ENCODE measurements around the gene BPNT1.
"Not testable (repeated sequence)": the region's sequence is repeated elsewhere in the genome, so short reads cannot be mapped to it uniquely, and the experiment has no call there.

The BPNT1 gene

DNA sequence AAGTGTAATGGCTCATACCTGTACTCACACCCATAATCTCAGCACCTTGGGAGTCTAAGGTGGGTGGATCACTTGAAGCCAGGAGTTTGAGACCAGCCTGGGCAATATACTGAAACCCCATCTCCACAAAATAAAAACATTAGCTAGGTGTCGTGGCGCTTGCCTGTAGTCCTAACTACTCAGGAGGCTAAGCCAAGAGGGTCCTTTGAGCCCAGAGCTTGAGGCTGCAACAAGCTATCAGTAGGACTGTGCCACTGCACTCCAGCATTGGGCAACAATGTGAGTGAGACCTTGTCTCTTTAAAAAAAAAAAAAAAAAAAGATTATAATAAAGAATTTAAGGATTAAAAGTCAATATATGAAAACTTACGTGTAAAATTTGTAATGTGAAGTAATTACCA, 11.7 kb downstream of the BPNT1 start:
- no peak for DNase-seq (ENCODE audit: low read depth, low spot score)

DNA sequence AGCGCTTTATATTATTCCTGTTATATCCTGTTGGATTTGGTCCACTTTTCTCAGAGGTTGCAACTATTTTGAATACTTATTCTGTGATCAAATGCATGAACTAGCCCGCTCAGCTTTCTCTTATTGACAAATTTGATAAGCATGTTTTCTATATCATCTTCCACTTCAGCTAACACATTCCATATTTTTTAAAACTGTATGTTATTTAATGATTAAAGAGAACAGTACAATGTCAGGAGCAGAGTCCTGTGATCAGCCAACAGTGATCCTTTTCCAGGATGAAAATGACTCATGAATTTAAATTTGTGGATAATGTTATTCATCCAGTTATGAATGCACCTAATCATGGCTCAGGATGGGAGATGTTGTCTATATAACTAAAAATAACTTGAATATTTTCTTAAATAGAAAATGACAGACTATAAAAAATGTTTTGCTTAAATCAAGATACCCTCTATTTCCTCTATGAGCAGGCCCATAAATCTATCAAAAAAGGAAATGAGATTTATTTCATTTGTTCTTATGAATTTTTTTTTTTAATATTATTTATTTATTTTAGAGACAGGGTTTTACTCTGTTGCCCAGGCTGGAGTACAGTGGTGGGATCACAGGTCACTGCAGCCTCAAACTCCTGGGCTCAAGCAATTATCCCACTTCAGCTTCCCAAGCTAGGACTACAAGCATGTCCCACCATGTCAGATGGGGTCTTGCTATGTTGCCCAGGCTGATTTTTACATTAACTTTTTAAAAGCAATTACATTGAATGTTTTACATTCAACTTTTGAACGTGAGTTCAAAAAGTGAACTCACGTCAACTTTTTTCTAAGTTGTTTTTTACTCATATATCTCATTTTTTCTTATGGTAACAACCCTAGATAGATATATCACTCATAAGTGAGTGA, 12.5 kb downstream of the BPNT1 start:
- no peak for DNase-seq (ENCODE audit: low read depth, low spot score)

DNA sequence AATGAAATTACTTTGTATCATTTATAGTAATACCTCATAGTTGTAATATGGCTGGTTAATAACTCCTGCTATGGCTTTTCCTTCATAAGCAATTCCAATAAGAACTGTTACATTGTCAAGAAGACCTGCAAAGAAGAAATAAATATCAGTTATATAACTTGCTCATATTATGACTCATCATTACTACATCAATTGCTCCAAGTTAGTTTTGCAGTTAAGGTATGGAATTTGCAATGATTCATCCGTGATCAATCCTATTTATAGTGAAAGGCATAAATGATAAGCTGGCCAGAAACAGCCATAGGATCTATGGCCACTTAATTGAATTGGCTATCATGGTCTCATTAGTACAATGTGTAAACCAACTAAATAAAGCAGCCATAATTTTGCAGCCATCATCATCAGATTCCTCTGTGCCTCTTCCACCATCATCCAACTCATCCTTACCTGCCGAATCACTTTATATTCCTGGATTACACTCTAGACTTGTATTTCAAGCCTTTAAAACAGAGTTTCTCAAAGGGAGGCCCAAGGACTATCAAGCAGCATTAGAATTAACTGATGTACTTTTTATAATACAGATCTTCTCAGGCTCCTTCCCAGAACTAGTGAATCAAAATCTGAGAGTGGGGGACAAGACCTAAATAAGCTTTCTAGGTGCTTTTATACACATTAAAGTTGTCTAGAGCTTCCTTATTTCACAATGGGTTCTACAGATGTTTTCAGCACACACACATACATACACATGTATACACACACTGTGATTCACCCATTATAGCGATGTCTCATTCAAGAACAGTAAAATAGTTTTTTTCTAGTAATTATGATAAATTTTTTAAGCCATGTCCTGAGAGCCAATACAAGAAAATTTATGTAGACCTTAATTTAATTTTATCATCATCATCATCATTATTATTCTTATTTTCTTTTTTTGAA, 22.1 kb downstream of the BPNT1 start:
- no peak for DNase-seq (ENCODE audit: low read depth, low spot score)

DNA sequence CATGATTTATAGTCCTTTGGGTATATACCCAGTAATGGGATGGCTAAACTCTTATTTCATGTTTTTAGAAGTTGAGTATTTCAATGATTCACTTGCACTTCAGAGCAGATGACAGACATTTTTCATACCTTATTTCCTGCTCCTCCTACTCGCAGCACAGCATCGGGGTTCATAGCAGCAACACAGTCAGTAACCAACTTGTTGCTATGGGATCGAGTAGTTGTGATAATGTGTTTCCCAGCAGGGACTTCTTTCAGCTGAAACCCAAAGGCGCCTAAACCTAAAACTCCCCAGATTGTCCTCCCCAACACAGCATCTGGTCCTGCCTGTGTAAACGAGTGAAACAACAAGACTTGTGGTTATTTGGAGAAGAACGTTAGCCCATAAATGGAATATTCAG, 27.0 kb downstream of the BPNT1 start:
- no peak for DNase-seq (ENCODE audit: low read depth, low spot score)

DNA sequence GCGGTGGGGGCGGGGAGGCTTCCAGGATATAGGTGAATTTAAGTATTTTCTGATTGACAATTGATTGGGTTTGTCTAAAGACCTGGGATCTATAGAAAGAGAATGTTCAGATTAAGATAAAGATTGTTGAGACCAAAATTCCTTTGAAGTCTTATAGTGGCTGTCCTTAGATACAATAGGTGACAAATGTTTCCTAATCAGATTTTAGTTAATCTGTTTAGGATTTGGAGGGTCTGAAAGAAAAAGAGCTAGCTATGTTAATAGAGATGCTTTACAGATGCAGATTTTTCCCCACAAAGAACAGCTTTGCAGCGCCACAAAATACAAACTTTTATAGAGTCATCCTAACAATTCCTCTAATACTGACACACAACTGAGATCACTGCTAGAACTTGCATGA, 28.7 kb downstream of the BPNT1 start:
- DNase-seq (ENCODE audit: low read depth, low spot score), result no peak

DNA sequence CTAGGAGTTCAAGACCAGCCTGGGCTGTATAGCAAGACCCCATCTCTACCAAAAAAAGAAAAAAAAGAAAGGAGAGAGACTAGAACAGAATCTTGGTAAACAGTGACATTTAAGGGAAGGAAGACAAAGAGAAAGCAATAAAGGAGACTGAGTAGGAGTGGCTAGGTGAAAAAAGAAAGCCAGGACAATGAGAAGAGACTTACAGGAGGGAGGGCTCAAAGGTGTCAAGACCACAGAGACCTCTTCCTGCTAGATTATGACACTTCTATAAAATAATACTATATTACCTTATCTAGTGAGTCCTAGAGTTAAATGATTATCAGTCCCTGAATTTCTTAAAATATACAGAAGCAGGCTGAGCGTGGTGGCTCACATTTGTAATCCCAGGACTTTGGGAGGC, 33.2 kb downstream of the BPNT1 start:
- DNase-seq (ENCODE audit: low read depth, low spot score), result no peak

DNA sequence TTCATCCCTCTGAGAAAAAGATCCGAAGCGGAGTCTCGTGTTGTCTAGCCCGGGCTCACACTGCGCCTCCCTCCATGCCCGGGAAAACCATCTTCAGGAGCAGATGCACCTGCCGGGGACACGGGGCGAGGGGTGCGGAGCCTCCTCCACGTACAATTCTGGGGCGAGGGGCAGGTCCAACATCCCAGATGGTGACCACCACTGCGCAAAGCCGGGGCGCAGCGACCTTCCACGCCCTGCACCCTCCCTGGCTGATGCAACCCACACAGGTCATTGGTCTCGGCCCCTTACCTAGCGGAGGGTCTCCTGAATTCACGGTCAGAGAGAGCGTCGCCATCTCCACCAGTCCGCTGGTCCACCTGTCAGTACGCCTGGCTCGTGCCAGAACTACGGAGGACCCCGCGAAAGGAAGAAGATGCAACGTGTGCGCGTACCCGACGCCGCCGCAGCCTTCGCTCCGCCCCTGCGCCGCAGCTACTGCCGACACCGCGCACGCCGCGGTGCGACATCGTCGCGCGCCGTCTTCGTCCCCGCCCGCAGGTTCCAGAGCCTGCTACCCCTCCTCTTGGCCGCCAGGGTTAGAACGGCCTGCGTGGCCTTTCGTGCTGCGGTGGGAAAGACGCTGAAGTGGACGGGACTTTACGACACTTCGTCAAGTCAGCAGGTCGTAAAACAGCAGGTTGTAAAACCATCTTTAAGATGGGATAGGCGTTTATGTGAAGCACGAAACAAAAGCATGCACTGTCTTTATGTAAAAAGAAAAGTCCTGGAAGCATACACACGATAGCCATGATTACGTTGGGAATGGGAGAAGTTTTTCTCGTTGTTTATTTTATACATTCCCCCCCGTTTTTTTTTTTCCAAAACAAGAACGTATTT, 43.3 kb downstream of the BPNT1 start, which contains the start of gene EPRS1:
EPRS1 (minus strand) TSS at position 454 of the 879 bp plus-strand sequence; CDS start at position 337, 117 bp downstream.
- DNase-seq (ENCODE audit: low read depth, low spot score), result peak; percentile 98

DNA sequence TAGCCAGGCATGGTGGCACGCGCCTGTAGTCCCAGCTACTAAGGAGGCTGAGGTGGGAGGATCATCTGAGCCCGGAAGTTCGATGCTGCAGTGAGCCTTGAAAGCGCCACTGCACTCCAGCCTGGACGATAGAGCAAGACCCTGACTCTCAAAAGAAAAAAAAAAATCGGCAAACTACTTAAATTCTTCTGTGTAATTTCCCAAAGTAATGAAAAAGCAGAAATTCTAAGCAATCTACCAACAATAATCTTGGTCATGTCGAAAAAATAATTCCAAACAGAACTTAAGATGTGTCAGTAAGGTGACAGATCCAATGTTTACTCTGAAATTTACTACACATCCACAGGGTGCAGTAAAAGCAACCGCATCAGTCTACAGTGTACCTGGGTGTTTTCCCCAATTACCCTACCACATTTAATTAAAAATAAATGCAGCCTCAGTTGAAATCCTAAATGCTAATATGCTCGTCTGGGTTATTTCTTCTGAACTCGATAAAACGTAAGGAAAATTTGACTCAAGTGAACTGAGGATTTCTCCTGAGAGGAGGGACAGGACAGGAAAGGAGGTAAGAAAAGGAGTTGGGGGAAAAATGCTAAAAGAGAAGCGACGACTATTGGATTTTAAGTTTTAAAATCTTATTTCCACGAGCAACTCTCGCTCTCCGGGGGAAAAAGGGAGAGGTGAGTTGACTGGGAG, 44.1 kb downstream of the BPNT1 start:
- DNase-seq (ENCODE audit: low read depth, low spot score), result peak; percentile 17

DNA sequence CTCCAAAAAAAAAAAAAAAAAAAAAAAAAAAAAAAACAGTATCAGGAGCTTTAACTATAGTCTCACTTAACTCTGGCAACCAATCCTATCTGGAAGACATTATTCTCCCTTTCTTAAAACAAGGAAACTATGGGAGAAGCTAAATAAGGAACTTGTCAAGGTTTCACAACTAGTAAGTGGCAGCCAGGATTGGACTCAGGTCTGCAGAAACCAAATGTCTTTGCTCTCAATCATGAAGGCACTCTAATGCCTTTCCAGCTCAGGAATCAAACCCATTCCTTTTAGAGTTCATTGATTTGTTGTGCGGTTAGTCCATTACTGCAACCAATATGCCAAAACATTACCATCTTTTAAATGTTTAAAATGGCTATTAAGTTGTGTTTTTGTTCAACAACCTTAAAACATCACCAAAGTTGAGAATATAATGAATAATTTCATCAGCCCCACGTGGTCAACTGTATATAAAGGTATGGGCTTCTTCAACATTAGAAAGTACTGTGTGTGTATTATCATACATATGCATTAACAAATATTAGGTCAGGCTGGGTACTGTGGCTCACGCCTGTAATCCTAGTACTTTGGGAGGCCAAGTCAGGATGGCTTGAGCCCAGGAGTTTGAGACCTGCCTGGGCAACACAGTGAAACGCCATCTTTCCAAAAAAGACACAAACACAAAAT, 44.8 kb downstream of the BPNT1 start:
- DNase-seq (ENCODE audit: low read depth, low spot score), result no peak

DNA sequence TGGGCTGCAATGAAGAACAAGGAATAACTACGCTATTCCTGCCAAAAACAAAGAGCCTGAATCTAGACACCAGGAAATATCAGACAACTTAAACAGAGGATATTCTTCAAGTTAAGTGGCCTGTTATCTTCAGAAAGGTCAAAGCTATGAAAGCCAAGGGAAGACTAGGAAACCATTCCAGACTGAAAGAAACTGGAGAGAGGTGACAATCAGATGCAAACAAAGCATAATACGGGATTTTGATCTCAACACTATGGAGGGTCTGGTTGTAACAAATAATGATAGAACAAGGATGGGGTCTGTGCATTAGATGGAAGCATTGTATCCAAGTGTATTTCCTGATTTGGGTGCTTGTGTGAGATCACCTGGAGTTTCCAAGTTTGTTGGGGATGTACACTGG, 45.9 kb downstream of the BPNT1 start:
- DNase-seq (ENCODE audit: low read depth, low spot score), result no peak

DNA sequence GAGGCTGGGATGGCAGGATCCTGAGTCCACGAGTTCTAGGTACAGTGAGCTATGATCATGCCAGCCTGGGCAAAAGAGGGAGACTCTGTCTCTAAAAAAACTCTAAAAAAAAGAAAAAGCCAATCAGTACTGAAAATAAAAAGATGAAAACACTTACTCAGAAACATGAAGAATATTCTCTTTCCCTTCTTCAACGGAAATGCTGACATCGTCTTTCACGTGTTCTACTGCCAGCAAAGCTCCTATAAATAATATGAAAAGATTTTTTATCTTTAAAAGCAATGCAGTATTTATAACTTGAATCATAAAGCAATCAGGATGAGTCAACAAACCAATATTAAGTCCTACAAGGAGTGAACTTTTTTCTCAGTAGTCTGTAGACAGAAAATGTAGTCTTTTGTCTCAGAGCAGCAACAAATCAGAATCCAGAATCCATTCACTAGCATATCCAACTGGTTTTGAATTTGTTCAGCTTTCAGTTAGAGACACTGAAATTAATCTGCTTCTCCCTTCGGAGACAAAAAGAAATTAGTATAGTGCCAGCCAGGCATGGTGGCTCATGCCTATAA, 49.5 kb downstream of the BPNT1 start:
- no peak for DNase-seq (ENCODE audit: low read depth, low spot score)

DNA sequence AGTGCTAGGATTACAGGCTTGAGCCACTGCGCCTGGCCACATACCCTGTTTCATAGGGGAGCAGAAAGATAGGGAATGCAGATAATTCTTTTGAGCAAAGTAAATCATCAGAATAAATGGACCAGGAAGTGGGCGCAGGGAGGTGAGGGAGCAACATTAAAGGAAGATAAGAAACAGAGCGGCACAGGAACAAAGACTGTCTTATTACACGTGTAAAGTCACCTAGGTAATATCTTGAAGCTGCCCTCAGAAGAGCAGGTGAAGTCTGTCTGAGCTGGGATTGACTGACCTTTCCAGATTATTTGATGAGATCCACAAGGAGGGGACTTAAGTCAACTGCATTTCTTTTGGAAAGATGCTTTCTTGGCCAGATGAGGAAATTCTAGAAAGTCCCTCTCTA, 50.9 kb downstream of the BPNT1 start:
- DNase-seq (ENCODE audit: low read depth, low spot score), result no peak

DNA sequence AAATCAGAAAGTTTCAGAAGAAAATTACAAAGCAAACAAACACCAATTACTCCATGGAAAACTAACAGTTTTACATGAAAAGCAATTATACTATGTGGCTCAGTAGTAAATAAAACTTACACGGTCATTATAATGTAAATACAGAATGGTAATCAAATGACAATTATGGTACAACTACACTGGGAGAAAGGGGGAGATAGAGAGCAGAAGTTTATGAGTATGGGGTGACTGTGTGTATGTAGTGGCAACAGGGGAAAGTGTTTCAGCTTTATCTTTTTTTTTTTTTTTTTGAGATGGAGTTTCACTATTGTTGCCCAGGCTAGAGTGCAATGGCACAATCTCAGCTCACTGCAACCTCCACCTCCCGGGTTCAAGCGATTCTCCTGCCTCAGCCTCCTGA, 51.8 kb downstream of the BPNT1 start:
- not testable (repeated sequence) for DNase-seq (ENCODE audit: low read depth, low spot score)

DNA sequence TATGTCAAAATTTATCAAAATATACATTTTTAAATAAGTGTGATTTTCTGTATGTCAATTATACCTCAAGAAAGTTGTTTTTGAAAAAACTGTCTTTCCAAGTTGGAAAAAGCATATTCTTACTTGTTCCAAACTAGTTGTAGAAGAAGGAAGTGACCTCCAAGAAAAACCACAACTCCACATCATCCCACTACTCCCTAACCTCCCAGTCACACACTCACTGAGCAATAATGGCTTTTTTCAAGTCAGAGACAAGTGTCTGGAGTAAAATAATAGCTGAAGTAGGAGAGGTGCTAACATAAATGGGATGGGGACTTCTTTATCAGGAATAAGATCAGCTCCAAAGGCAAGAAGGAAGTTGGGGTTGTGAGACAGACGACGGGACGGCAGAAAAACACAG, 56.7 kb downstream of the BPNT1 start:
- no peak for DNase-seq (ENCODE audit: low read depth, low spot score)

DNA sequence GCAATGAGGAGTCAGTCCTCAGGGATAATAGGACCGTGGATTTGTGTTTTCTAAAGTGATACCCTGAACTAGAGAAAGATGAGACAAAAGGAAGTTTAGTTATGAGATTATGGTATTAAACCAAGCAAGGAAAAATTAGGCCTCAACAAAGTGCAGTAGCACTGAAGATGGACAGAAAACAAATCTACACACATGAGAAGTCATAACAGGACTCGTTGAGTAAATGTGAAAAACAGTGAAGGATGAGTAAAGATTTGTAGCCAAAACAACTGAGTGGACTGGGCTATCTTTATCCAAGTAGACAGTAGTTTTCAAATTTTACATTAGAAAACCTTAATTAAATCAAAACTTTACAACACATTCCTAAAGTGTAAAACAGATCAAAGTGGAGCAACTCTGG, 58.3 kb downstream of the BPNT1 start:
- no peak for DNase-seq (ENCODE audit: low read depth, low spot score)

DNA sequence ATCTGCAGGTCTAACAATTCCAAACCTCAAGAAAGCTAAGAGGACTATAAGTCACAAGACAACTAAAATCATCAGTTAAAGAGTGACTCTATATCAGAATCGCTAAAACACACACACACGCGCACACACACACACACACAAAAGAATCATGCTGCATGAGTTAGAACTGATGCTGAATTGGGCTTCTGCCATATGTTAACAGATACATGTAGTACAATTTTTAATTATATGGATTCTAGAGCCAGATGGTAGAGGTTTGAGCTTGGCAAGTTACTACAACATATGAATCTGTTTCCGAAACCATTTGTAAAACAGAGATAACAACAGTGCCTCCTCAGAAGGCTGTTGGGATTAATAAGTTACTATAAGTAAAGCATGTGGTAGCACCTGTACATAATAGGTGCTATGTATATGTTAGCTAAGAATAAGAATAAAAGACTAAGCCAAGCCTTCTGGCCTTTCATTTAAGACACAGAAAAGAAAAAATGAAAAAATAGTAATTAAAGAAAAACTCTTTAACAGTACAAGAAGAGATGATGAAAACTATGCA, 61.2 kb downstream of the BPNT1 start:
- DNase-seq (ENCODE audit: low read depth, low spot score), result no peak

DNA sequence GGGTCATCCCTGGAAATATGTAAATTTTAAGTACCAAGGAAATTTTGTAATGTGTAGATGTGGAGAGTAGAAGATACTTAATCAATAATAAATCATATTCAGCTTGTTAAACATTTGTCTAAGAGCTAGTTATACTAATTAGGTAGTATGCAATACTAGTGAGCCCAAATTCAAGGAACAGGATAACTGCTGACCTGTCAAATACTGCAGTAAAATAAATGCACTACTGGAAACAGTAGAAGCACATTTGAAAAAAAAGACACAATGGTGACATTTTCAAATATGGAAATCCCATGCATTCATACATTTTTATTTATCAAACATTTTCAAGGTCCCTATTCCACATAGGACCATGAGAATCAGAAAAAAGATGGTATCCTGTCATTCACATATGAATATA, 70.5 kb downstream of the BPNT1 start:
- DNase-seq (ENCODE audit: low read depth, low spot score), result no peak

DNA sequence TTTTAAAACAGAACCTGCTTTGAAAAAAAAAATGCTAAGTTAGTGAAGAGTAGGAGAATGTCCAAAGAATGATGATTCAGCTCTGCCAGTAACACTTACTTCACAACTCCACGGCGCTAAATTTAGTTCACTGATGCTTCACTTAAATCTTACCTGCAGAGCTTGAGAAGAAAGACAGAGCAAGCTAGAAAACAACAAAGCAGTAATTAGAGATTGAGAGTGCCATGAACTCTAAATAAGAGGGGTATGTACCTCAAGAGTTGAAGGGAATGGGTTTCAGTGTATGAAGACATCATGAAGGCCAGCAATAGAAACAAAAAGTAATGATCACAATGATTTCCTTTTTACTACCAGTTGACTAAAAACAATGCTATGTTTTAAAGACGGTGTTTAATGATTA, 76.1 kb downstream of the BPNT1 start:
- no peak for DNase-seq (ENCODE audit: low read depth, low spot score)

DNA sequence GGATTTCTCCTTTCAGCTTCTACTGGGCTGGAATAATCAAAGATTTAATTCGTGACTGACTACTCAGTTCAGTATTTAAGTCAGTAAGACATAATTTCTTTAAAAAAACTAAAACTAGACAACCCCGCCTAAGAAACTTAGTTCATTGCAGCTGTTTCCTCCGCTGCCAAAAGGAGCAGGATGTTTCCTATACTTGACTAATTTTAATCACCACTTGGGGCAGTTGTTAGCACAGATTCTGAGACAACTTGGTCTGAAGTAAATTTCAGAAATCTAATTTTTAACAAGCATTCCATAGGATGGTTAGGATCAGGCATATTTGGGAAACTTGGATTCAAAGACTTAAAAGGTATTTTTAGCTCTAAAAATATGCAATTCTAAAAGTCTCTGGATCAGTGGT, 77.3 kb downstream of the BPNT1 start:
- DNase-seq (ENCODE audit: low read depth, low spot score), result no peak

DNA sequence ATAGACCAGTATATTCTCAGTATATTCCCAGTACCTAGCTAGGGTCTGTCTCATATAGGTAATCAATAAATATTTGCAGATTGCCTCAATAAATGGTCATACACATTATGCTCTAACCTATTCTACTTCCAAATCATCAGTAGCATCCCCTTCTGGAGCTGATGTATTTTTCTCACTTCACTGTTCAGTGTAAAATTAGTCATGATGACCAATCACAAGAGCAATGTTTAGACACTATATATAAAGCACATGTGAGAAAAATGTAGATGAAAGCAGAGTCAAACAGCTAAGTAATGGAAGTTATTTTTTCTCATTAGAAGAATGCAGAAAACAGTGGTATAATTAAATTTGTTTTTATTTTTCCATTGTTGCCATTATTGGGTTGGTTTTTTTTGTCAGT, 78.0 kb downstream of the BPNT1 start:
- DNase-seq (ENCODE audit: low read depth, low spot score), result no peak
